Stimulated activated CD8-positive, alpha-beta memory T cell treated with anti-CD3 and anti-CD28 coated beads, Interleukin-4, amount 100 ng/mL, for 1 hour (primary cell): ENCODE results near the gene PPP2R5E.
A peak's percentile ranks its signal among the peaks of the same experiment; 100 is the strongest.

Source experiments
- DNase-seq, 2 donors: peaks; one replicate each; pipeline ENCODE4 v3.0.0-alpha.2; 2020; ENCODE audit warnings: low read depth in 2 of 2, low spot score in 1 of 2

The PPP2R5E gene

GRCh38 chr14:63435204-63435603, 108.0 kb downstream of the PPP2R5E start:
- DNase-seq, result no peak

GRCh38 chr14:63432888-63433552, 110.2 kb downstream of the PPP2R5E start:
- no peak for DNase-seq

- DNase-seq, result no peak
These were observed 110.9 kb downstream of the PPP2R5E start for GRCh38 chr14:63432228-63432627.

- DNase-seq, result no peak
These were observed 111.7 kb downstream of the PPP2R5E start for GRCh38 chr14:63431466-63431865.

GRCh38 chr14:63428486-63428885, 114.7 kb downstream of the PPP2R5E start:
- DNase-seq, result no peak

- no peak for DNase-seq
These were observed 116.3 kb downstream of the PPP2R5E start for GRCh38 chr14:63426838-63427352.

GRCh38 chr14:63423889-63424288, 119.3 kb downstream of the PPP2R5E start:
- no peak for DNase-seq

GRCh38 chr14:63423381-63423780, 119.8 kb downstream of the PPP2R5E start:
- DNase-seq, result no peak

- DNase-seq, result no peak
These were observed 121.3 kb downstream of the PPP2R5E start for GRCh38 chr14:63421919-63422318.

GRCh38 chr14:63421226-63421625, 122.0 kb downstream of the PPP2R5E start:
- DNase-seq, result no peak

GRCh38 chr14:63418020-63418419, 125.2 kb downstream of the PPP2R5E start:
- no peak for DNase-seq

GRCh38 chr14:63413009-63413408, 130.2 kb downstream of the PPP2R5E start:
- DNase-seq, result no peak

- no peak for DNase-seq
These were observed 136.8 kb downstream of the PPP2R5E start for GRCh38 chr14:63406333-63406732.

- DNase-seq, result no peak
These were observed 137.5 kb downstream of the PPP2R5E start for GRCh38 chr14:63405715-63406114.

- no peak for DNase-seq
These were observed 138.3 kb downstream of the PPP2R5E start for GRCh38 chr14:63404906-63405305.

GRCh38 chr14:63401646-63402045, 141.5 kb downstream of the PPP2R5E start:
- no peak for DNase-seq

- no peak for DNase-seq
These were observed 144.2 kb downstream of the PPP2R5E start for GRCh38 chr14:63398952-63399351.

GRCh38 chr14:63394841-63395240, 148.3 kb downstream of the PPP2R5E start:
- no peak for DNase-seq

- DNase-seq, result no peak
These were observed 148.7 kb downstream of the PPP2R5E start for GRCh38 chr14:63394432-63394831.

GRCh38 chr14:63393012-63393411, 150.2 kb downstream of the PPP2R5E start:
- no peak for DNase-seq

- no peak for DNase-seq
These were observed 150.9 kb downstream of the PPP2R5E start for GRCh38 chr14:63392236-63392635.

- DNase-seq, result peak in 1 of 2 donors; percentile 8
These were observed 154.3 kb downstream of the PPP2R5E start for GRCh38 chr14:63388766-63389431.

- no peak for DNase-seq
These were observed 155.5 kb downstream of the PPP2R5E start for GRCh38 chr14:63387711-63388110.
